Measurements from ENCODE around the gene TTLL11.

- TF ChIP-seq POLR2A (IDR thresholded peaks at IDR 0.05; ENCODE audit: low read length): no peak
- no peak for TF ChIP-seq GATA1 (IDR thresholded peaks at IDR 0.05; ENCODE audit: low read depth, low read length)
Measured at GRCh38 chr9:122053567-122054350, 39.3 kb downstream of the TTLL11 start.
